ENCODE measurements around the gene CMTR1.

- TF ChIP-seq POLR2AphosphoS5 (IDR thresholded peaks at IDR 0.05), result no peak
- TF ChIP-seq, protein P1, sequence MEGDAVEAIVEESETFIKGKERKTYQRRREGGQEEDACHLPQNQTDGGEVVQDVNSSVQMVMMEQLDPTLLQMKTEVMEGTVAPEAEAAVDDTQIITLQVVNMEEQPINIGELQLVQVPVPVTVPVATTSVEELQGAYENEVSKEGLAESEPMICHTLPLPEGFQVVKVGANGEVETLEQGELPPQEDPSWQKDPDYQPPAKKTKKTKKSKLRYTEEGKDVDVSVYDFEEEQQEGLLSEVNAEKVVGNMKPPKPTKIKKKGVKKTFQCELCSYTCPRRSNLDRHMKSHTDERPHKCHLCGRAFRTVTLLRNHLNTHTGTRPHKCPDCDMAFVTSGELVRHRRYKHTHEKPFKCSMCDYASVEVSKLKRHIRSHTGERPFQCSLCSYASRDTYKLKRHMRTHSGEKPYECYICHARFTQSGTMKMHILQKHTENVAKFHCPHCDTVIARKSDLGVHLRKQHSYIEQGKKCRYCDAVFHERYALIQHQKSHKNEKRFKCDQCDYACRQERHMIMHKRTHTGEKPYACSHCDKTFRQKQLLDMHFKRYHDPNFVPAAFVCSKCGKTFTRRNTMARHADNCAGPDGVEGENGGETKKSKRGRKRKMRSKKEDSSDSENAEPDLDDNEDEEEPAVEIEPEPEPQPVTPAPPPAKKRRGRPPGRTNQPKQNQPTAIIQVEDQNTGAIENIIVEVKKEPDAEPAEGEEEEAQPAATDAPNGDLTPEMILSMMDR (IDR thresholded peaks at IDR 0.05; ENCODE audit: poor library complexity, severe bottlenecking), result no peak
- TF ChIP-seq TAF1 (IDR thresholded peaks at IDR 0.05; ENCODE audit: low read depth), result no peak
Observed at GRCh38 chr6:37392821-37393220, 40.2 kb upstream of the CMTR1 start.

Measured in neural cell (in vitro differentiated cells).